ENCODE measurements around the gene CHRNB2.
"Not testable (repeated sequence)": the region's sequence is repeated elsewhere in the genome, so short reads cannot be mapped to it uniquely, and the experiment has no call there.

Gene CHRNB2

GRCh38 chr1:154567386-154568156, at the start of gene CHRNB2:
Gene CHRNB2, plus strand, starts transcription at chr1:154567778. Its CDS starts 267 bp downstream, at chr1:154568045.
- DNase-seq, result peak; percentile 60

- DNase-seq, result no peak
These were observed 48.0 kb upstream of the CHRNB2 start for GRCh38 chr1:154519591-154519991.

- no peak for DNase-seq
These were observed 47.2 kb upstream of the CHRNB2 start for GRCh38 chr1:154520333-154520732.

- no peak for DNase-seq
These were observed 45.9 kb upstream of the CHRNB2 start for GRCh38 chr1:154521695-154522094.

- DNase-seq, result no peak
These were observed 42.7 kb upstream of the CHRNB2 start for GRCh38 chr1:154524881-154525280.

- DNase-seq, result no peak
These were observed 40.4 kb upstream of the CHRNB2 start for GRCh38 chr1:154527192-154527591.

- no peak for DNase-seq
These were observed 38.3 kb upstream of the CHRNB2 start for GRCh38 chr1:154529308-154529707.

- DNase-seq, result not testable (repeated sequence)
These were observed 35.6 kb upstream of the CHRNB2 start for GRCh38 chr1:154531950-154532349.

- DNase-seq, result no peak
These were observed 33.4 kb upstream of the CHRNB2 start for GRCh38 chr1:154533952-154534844.

GRCh38 chr1:154536570-154536969, 31.0 kb upstream of the CHRNB2 start:
- DNase-seq, result no peak

GRCh38 chr1:154539486-154540483, 27.8 kb upstream of the CHRNB2 start:
- DNase-seq, result no peak

GRCh38 chr1:154541231-154541630, 26.3 kb upstream of the CHRNB2 start:
- DNase-seq, result no peak

GRCh38 chr1:154546264-154547063, 21.1 kb upstream of the CHRNB2 start:
- DNase-seq, result peak; percentile 44

- DNase-seq, result no peak
These were observed 20.4 kb upstream of the CHRNB2 start for GRCh38 chr1:154547105-154547732.

GRCh38 chr1:154548028-154548427, 19.6 kb upstream of the CHRNB2 start:
- DNase-seq, result no peak

- no peak for DNase-seq
These were observed 18.3 kb upstream of the CHRNB2 start for GRCh38 chr1:154549202-154549770.

- no peak for DNase-seq
These were observed 17.5 kb upstream of the CHRNB2 start for GRCh38 chr1:154550070-154550469.

- DNase-seq, result no peak
These were observed 16.9 kb upstream of the CHRNB2 start for GRCh38 chr1:154550657-154551056.

- DNase-seq, result no peak
These were observed 16.1 kb upstream of the CHRNB2 start for GRCh38 chr1:154551474-154551873.

- no peak for DNase-seq
These were observed 15.5 kb upstream of the CHRNB2 start for GRCh38 chr1:154552036-154552435.
